ENCODE results near the gene C22orf42. TPM values are rescaled to one million over a fixed set of nuclear protein-coding genes. Genes with fewer than 3 reads are reported as not detected.
"Not testable (repeated sequence)": the region's sequence is repeated elsewhere in the genome, so short reads cannot be mapped to it uniquely, and the experiment has no call there.

The C22orf42 gene
- total RNA-seq, 1 donor from 2014 or later, result not detected

DNA sequence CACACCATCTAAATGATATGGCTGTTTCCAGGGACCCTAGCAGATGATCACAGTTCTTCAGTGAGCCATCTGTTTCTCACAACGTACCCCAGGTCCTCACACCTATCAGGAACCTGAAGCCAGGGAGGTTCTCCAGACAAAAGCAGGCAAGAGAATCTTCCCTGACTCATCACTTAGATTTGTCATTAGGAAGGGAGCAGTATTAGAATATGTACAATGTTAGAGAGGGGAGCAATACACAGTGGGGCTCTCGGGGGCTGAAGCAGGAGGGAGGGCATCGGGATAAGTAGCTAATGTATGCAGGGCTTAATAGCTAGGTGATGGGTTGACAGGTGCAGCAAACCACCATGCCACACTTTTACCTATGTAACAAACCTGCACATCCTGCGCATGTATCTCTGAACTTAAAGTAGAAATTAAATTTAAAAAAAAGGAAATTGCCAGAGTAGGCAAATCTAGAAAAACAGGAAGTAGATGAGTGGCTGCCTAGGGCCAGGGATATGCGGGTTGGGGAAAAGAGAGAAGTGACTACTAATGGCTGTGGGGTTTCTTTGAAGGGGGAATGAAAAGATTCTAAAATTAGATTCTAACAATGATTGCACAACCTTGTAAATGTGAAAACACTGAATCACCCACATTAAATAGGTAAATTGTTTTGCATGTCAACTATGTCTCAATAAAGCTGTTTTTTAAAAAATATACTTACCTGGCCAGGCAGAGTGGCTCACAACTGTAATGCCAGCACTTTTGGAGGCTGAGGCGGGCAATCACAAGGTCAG, 14.4 kb downstream of the C22orf42 start:
- H3K27me3 Mint-ChIP-seq (ENCODE audit: low read depth), result peaks cover 9% of the 10 kb centered on the region
- H3K4me3 Mint-ChIP-seq, result no peak overlapping the region
- TF ChIP-seq, protein P1, sequence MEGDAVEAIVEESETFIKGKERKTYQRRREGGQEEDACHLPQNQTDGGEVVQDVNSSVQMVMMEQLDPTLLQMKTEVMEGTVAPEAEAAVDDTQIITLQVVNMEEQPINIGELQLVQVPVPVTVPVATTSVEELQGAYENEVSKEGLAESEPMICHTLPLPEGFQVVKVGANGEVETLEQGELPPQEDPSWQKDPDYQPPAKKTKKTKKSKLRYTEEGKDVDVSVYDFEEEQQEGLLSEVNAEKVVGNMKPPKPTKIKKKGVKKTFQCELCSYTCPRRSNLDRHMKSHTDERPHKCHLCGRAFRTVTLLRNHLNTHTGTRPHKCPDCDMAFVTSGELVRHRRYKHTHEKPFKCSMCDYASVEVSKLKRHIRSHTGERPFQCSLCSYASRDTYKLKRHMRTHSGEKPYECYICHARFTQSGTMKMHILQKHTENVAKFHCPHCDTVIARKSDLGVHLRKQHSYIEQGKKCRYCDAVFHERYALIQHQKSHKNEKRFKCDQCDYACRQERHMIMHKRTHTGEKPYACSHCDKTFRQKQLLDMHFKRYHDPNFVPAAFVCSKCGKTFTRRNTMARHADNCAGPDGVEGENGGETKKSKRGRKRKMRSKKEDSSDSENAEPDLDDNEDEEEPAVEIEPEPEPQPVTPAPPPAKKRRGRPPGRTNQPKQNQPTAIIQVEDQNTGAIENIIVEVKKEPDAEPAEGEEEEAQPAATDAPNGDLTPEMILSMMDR (conservative IDR thresholded peaks at IDR 0.05), result no peak
- H3K36me3 Mint-ChIP-seq (ENCODE audit: low read depth), result no peaks in the 10 kb centered on the region
- no peak for DNase-seq (ENCODE audit: low read depth, low spot score)
- no peaks in the 10 kb centered on the region for H3K4me1 Mint-ChIP-seq
- peaks cover 5% of the 10 kb centered on the region for H3K9me3 Mint-ChIP-seq
- no peak overlapping the region for H3K27ac Mint-ChIP-seq (ENCODE audit: unreplicated experiment)

DNA sequence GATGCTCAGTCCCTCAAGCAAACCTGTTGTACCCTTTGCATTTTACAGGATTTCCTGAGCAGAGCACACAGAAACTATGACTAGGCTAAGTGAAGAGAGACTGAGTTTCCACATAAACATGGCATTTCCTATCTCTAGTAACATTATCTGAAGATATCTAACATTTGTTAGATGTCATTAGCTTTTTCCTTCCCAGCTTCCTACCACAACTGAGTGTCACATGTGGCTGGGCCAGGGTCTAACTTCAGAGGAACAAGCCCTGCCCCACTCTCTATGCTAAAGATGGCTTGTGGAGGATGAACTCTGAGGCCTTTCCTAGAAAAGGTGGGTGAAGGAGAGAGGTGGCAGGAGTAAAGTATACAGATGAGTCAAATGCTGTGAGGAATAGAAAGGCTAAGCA, 16.5 kb downstream of the C22orf42 start:
- no peak for DNase-seq (ENCODE audit: low read depth, low spot score)
- Mint-ChIP-seq H3K27ac (ENCODE audit: unreplicated experiment) (no peak overlapping the region), H3K9me3 (peaks cover 5% of the 10 kb centered on the region), H3K36me3 (ENCODE audit: low read depth) (no peaks in the 10 kb centered on the region), H3K27me3 (ENCODE audit: low read depth) (peaks cover 14% of the 10 kb centered on the region), H3K4me3 (no peak overlapping the region), H3K4me1 (no peaks in the 10 kb centered on the region)
- TF ChIP-seq, protein P1 (conservative IDR thresholded peaks at IDR 0.05), result no peak

DNA sequence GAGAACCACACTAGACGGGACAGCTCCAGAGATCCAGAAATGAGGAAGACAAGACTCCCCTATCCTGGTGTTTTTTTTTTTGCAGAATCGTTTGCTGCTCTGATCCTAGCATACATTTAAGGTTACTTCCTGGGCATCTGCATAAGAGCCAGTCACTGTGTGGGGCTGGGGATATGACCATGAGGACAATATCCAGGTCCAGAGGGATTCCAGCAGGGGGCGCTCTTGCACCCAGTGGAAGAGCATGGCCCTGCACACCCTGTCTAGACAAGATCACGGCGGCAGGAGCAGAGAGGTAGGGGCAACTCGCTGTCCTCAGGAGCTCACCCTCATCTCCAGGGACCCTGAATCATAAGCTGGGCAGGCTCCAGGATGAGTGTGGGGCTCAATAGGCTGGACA, 18.4 kb downstream of the C22orf42 start:
- not testable (repeated sequence) for H3K36me3 Mint-ChIP-seq (ENCODE audit: low read depth); H3K4me3 Mint-ChIP-seq; H3K27ac Mint-ChIP-seq (ENCODE audit: unreplicated experiment); H3K4me1 Mint-ChIP-seq; DNase-seq (ENCODE audit: low read depth, low spot score); H3K9me3 Mint-ChIP-seq
- H3K27me3 Mint-ChIP-seq (ENCODE audit: low read depth), result peaks cover 14% of the 10 kb centered on the region
- TF ChIP-seq, protein P1 (conservative IDR thresholded peaks at IDR 0.05), result peak; percentile 56

DNA sequence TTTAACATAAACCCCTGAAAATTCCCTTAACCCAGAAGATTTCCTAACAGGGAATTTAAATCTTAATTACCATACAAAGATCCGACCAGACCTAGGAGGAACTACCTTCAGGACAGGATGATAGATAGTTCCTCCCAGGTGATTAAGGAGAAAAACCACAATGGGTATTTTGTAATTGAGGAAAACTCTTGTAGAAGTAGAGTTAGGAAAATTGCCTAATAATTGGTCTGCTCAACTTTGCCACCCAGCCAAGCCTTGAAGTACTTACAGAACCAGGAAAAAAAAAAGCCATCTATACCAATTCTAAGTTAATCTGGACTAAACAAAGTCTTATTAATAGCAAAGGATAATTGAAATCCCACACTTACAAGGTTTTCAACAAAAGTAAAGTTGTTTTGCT, 20.5 kb downstream of the C22orf42 start:
- not testable (repeated sequence) for DNase-seq (ENCODE audit: low read depth, low spot score); H3K36me3 Mint-ChIP-seq (ENCODE audit: low read depth); H3K4me1 Mint-ChIP-seq; H3K4me3 Mint-ChIP-seq; H3K9me3 Mint-ChIP-seq; H3K27ac Mint-ChIP-seq (ENCODE audit: unreplicated experiment)
- H3K27me3 Mint-ChIP-seq (ENCODE audit: low read depth), result peaks cover 14% of the 10 kb centered on the region

DNA sequence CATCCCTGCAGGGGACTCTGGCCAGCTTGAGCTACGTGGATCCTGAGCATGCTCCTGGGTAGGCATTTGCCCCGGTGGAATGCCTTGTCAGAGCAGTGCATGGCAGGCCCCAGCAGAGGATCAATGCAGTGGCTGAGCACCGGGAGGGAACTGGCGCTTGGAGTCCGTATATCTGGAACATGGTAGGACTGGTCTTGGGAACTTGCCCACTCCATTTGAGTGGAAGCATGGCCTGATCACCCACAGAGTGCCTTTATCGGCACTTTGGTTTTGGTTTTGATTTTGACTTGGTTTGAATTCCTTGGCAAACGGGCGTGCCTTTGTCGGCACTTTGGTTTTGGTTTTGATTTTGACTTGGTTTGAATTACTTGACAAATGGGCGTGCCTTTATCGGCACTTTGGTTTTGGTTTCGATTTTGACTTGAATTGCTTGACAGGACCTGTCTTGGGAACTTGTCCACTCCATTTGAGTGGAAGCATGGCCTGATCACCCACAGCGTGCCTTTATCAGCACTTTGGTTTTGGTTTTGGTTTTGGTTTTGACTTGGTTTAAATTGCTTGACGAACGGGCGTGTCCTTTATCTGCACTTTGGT, 21.3 kb downstream of the C22orf42 start:
- not testable (repeated sequence) for DNase-seq (ENCODE audit: low read depth, low spot score); H3K27ac Mint-ChIP-seq (ENCODE audit: unreplicated experiment); H3K27me3 Mint-ChIP-seq (ENCODE audit: low read depth); H3K4me3 Mint-ChIP-seq; H3K9me3 Mint-ChIP-seq; H3K4me1 Mint-ChIP-seq; H3K36me3 Mint-ChIP-seq (ENCODE audit: low read depth)

DNA sequence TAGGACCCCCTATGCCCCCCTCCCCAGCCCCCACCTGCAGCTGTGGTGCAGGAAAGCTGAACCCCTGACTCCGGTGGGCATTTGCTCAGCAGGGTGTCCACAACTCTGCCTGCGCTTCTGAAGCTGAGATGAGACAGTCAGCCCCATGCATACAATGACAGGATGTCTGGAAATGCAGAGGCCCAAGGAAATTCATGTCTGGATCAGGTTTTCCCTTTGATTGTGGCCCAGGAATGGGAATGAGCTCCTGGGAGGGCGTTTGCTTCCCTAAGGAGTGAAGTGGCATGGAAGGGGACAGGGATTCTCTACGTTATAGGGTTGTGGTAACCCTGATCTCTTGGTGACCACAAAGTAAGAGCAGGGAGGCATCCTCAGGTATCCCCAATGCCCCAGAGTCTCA, 22.2 kb downstream of the C22orf42 start:
- H3K9me3 Mint-ChIP-seq; H3K4me1 Mint-ChIP-seq; H3K27ac Mint-ChIP-seq (ENCODE audit: unreplicated experiment); H3K4me3 Mint-ChIP-seq; H3K27me3 Mint-ChIP-seq (ENCODE audit: low read depth); DNase-seq (ENCODE audit: low read depth, low spot score); H3K36me3 Mint-ChIP-seq (ENCODE audit: low read depth): not testable (repeated sequence)

DNA sequence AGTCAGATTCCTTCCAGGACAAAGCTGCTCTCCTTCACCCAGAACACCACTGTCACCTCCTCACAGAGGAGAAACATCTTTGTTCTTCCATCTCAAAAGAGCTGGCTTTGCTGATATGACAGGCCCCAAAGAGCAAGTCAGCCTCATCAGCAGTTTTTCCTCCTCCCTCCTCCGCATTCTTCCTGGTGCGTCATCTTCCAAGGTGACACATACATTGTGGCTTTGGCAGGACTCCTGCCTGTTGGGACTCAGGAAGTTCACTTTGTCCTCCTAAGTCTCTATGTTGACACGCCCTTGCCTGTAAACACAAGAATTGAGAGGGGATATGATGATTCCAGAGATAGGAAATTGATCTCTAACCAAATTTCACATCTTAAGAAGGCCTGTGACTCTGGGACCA, 23.1 kb downstream of the C22orf42 start:
- not testable (repeated sequence) for DNase-seq (ENCODE audit: low read depth, low spot score); H3K4me3 Mint-ChIP-seq; H3K9me3 Mint-ChIP-seq; H3K36me3 Mint-ChIP-seq (ENCODE audit: low read depth); H3K27me3 Mint-ChIP-seq (ENCODE audit: low read depth); H3K4me1 Mint-ChIP-seq; H3K27ac Mint-ChIP-seq (ENCODE audit: unreplicated experiment)

DNA sequence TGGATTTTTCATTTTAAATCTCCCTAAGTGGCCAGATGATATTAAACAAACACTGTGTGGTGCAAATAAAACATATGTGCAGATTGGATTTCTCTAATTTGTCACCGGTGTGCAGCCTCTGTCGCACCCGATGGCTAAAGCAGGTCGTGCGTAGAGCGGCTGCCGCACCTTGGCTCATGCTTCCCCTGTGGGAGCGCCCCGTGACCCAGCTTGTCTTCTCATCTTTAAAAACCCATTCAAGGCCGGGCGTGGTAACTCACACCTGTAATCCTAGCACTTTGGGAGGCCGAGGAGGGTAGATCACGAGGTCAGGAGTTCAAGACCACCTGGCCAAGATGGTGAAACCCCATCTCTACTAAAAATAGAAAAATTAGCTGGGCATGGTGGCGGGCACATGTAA, 24.3 kb downstream of the C22orf42 start:
- not testable (repeated sequence) for H3K27ac Mint-ChIP-seq (ENCODE audit: unreplicated experiment); DNase-seq (ENCODE audit: low read depth, low spot score); H3K4me3 Mint-ChIP-seq; H3K9me3 Mint-ChIP-seq; H3K36me3 Mint-ChIP-seq (ENCODE audit: low read depth); H3K27me3 Mint-ChIP-seq (ENCODE audit: low read depth); H3K4me1 Mint-ChIP-seq
